Large intestine (tissue), 3 donors: ENCODE data around the gene LAMA4. TPM values are rescaled to one million over a fixed set of nuclear protein-coding genes. Genes with fewer than 3 reads are reported as not detected.

Source experiments
- DNase-seq, 2 donors: peaks; one replicate each; pipeline versions ENCODE4 v3.0.0 to v3.0.0-alpha.2; 2013
- H3K27ac ChIP-seq: one replicate; pipeline ENCODE4 v1.5.1; 2013; ENCODE audit warnings: low read length
- H3K27me3 ChIP-seq: 2 replicates; pipeline ENCODE4 v1.6.1; 2013; ENCODE audit warnings: low read length; ENCODE audit not compliant: control insufficient read depth, insufficient read depth
- H3K36me3 ChIP-seq: 2 replicates; pipeline ENCODE4 v1.6.1; 2013; ENCODE audit warnings: low read length; ENCODE audit not compliant: control insufficient read depth, insufficient read depth
- H3K4me1 ChIP-seq: one replicate; pipeline ENCODE4 v1.6.1; 2013; ENCODE audit warnings: low read length; ENCODE audit not compliant: control insufficient read depth, insufficient read depth
- H3K4me3 ChIP-seq: one replicate; pipeline ENCODE4 v1.5.1; 2013; ENCODE audit warnings: low read length
- H3K9me3 ChIP-seq: one replicate; pipeline ENCODE4 v1.6.1; 2013; ENCODE audit warnings: mild to moderate bottlenecking, low read depth, low read length, moderate library complexity; ENCODE audit not compliant: control insufficient read depth
- WGBS: methylation state at CpG from one replicate; pipeline ENCODE4 v1.1.5; 2013; ENCODE audit warnings: low lambda C conversion rate; ENCODE audit not compliant: insufficient coverage; 5-methylcytosine and 5-hydroxymethylcytosine counted together
- polyA plus RNA-seq: library from polyadenylated mRNA; unstranded; fragments of 120-200 nt; gene quantifications from one replicate; pipeline ENCODE4 v1.2.1, GENCODE V29; 2013

Gene LAMA4
- polyA plus RNA-seq, 1 donor, result 57.6 TPM

GRCh38 chr6:112227992-112228391, 26.4 kb downstream of the LAMA4 start:
- no peak for DNase-seq
- Histone ChIP-seq H3K27ac (no peak overlapping the region), H3K4me3 (no peak overlapping the region), H3K9me3 (no peaks in the 10 kb centered on the region), H3K4me1 (no peaks in the 10 kb centered on the region), H3K36me3 (no peaks in the 10 kb centered on the region), H3K27me3 (no peaks in the 10 kb centered on the region)
- 78% methylated on average over 1 of the region's 1 CpG for WGBS

- no peaks in the 10 kb centered on the region for H3K4me1 ChIP-seq
- H3K27me3 ChIP-seq, result no peaks in the 10 kb centered on the region
- no peak overlapping the region for H3K27ac ChIP-seq
These were observed 27.0 kb downstream of the LAMA4 start for GRCh38 chr6:112227411-112227810.

GRCh38 chr6:112225691-112226090, 28.7 kb downstream of the LAMA4 start:
- Histone ChIP-seq H3K36me3 (no peaks in the 10 kb centered on the region), H3K4me1 (no peaks in the 10 kb centered on the region), H3K4me3 (no peak overlapping the region), H3K27me3 (no peaks in the 10 kb centered on the region), H3K27ac (no peak overlapping the region), H3K9me3 (no peaks in the 10 kb centered on the region)
- no peak for DNase-seq
- WGBS, result no CpG with 5 or more reads among the region's 1 CpG

More at GRCh38 chr6:112227411-112227810, 27.0 kb downstream of the LAMA4 start:
- Histone ChIP-seq H3K9me3 (no peaks in the 10 kb centered on the region), H3K4me3 (no peak overlapping the region), H3K36me3 (no peaks in the 10 kb centered on the region)
- 90% methylated on average over 2 of the region's 2 CpGs for WGBS
- DNase-seq, result no peak

GRCh38 chr6:112224088-112224487, 30.3 kb downstream of the LAMA4 start:
- H3K27ac ChIP-seq, result peak overlapping the region; percentile 50
- H3K36me3 ChIP-seq, result no peaks in the 10 kb centered on the region
- no peaks in the 10 kb centered on the region for H3K9me3 ChIP-seq
- no peaks in the 10 kb centered on the region for H3K27me3 ChIP-seq
- H3K4me3 ChIP-seq, result no peak overlapping the region
- DNase-seq, result no peak
- WGBS, result no CpG with 5 or more reads among the region's 2 CpGs
- no peaks in the 10 kb centered on the region for H3K4me1 ChIP-seq

GRCh38 chr6:112223070-112223861, 31.1 kb downstream of the LAMA4 start:
- Histone ChIP-seq H3K36me3 (no peaks in the 10 kb centered on the region), H3K4me1 (no peaks in the 10 kb centered on the region), H3K27me3 (no peaks in the 10 kb centered on the region), H3K9me3 (no peaks in the 10 kb centered on the region), H3K4me3 (no peak overlapping the region), H3K27ac (peak overlapping the region; percentile 50)
- WGBS, result 63% methylated on average over 2 of the region's 3 CpGs
- DNase-seq, result no peak

GRCh38 chr6:112221981-112222852, 32.1 kb downstream of the LAMA4 start:
- no CpG with 5 or more reads among the region's 6 CpGs for WGBS
- DNase-seq, result no peak
- no peaks in the 10 kb centered on the region for H3K9me3 ChIP-seq
- H3K4me1 ChIP-seq, result no peaks in the 10 kb centered on the region
- peak overlapping the region; percentile 24 for H3K27ac ChIP-seq
- no peaks in the 10 kb centered on the region for H3K36me3 ChIP-seq
- no peaks in the 10 kb centered on the region for H3K27me3 ChIP-seq
- no peak overlapping the region for H3K4me3 ChIP-seq

- Histone ChIP-seq H3K27me3 (no peaks in the 10 kb centered on the region), H3K4me3 (no peak overlapping the region), H3K4me1 (no peaks in the 10 kb centered on the region), H3K9me3 (no peaks in the 10 kb centered on the region), H3K27ac (no peak overlapping the region), H3K36me3 (no peaks in the 10 kb centered on the region)
- no peak for DNase-seq
These were observed 32.8 kb downstream of the LAMA4 start for GRCh38 chr6:112221561-112221960.

- no peak overlapping the region for H3K4me3 ChIP-seq
- no CpG with 5 or more reads among the region's 5 CpGs for WGBS
- no peak for DNase-seq
- H3K36me3 ChIP-seq, result no peaks in the 10 kb centered on the region
- H3K9me3 ChIP-seq, result no peaks in the 10 kb centered on the region
- no peaks in the 10 kb centered on the region for H3K27me3 ChIP-seq
- peaks cover 3% of the 10 kb centered on the region for H3K4me1 ChIP-seq
- H3K27ac ChIP-seq, result no peak overlapping the region
These were observed 35.8 kb downstream of the LAMA4 start for GRCh38 chr6:112218563-112218962.

- DNase-seq, result no peak
- H3K9me3 ChIP-seq, result no peaks in the 10 kb centered on the region
- peaks cover under 1% of the 10 kb centered on the region for H3K36me3 ChIP-seq
- no CpG with 5 or more reads among the region's 6 CpGs for whole genome bisulfite sequencing
- H3K27me3 ChIP-seq, result no peaks in the 10 kb centered on the region
- H3K4me3 ChIP-seq, result no peak overlapping the region
- peaks cover 3% of the 10 kb centered on the region for H3K4me1 ChIP-seq
- H3K27ac ChIP-seq, result no peak overlapping the region
These were observed 37.5 kb downstream of the LAMA4 start for GRCh38 chr6:112216662-112217551.
